K562 (cell line): Measurements from ENCODE around the gene GANAB. TPM values are rescaled to one million over a fixed set of nuclear protein-coding genes. Genes with fewer than 3 reads are reported as not detected.

ENCODE experiments used
- BCLAF1 ChIP-seq, 2 experiments: fragments of 450-650 bp in 1 of 2; IDR thresholded peaks; 2 replicates each; pipeline ENCODE4 v1.6.1; 2011 to 2017; ENCODE audit warnings: low read depth in 2 of 2, antibody characterized with exemption in 1 of 2, borderline replicate concordance in 1 of 2, low read length in 1 of 2, mild to moderate bottlenecking in 1 of 2, mixed read lengths in 1 of 2; ENCODE audit not compliant: control insufficient read depth in 1 of 2
- CBFA2T2 ChIP-seq: fragments of 450-650 bp; conservative IDR thresholded peaks from 2 replicates; pipeline ENCODE4 v1.6.1; 2017; ENCODE audit warnings: mild to moderate bottlenecking
- FOS ChIP-seq: IDR thresholded peaks from 3 replicates; pipeline ENCODE4 v1.6.1; 2011; ENCODE audit not compliant: insufficient read length; ENCODE audit errors: extremely low read depth
- GABPB2 ChIP-seq: fragments of 250-450 bp; sonication (Bioruptor Pico); conservative IDR thresholded peaks from 2 replicates; pipeline ENCODE4 v1.5.1; 2021; ENCODE audit warnings: mild to moderate bottlenecking
- KLF13 ChIP-seq: fragments of 450-650 bp; IDR thresholded peaks from 2 replicates; pipeline ENCODE4 v1.6.1; 2016; ENCODE audit warnings: missing genetic modification characterization, low read depth, mild to moderate bottlenecking, missing compliant biosample characterization, moderate library complexity, borderline replicate concordance
- MCM2 ChIP-seq: fragments of 450-650 bp; IDR thresholded peaks from 2 replicates; pipeline ENCODE4 v1.6.1; 2017; ENCODE audit warnings: low read depth, mild to moderate bottlenecking
- RBM39 ChIP-seq: fragments of 200-400 bp; formaldehyde crosslinking; optimal IDR thresholded peaks from 2 replicates; pipeline ENCODE3; 2018; ENCODE audit warnings: low read depth, low read length
- RHOXF2B ChIP-seq: fragments of 250-450 bp; sonication (Bioruptor Pico); conservative IDR thresholded peaks from 2 replicates; pipeline ENCODE4 v1.5.1; 2021
- TAF7 ChIP-seq: fragments of 450-650 bp; IDR thresholded peaks from 2 replicates; pipeline ENCODE4 v1.6.1; 2016; ENCODE audit warnings: missing genetic modification characterization, missing compliant biosample characterization
- THAP12 ChIP-seq: fragments of 250-450 bp; sonication (Bioruptor Pico); IDR thresholded peaks from 2 replicates; pipeline ENCODE4 v1.9.0; 2021; ENCODE audit warnings: mild to moderate bottlenecking, inconsistent platforms
- ZNF551 ChIP-seq: fragments of 250-450 bp; sonication (Bioruptor Pico); IDR thresholded peaks from 2 replicates; pipeline ENCODE4 v1.5.0; 2021; ENCODE audit warnings: mild to moderate bottlenecking, moderate library complexity
- polyA plus RNA-seq, 8 experiments: library from polyadenylated mRNA; depleted of rRNA in 4 of 8; stranded (reverse) in 5 of 8; unstranded in 3 of 8; fragments of >200 nt; fragmentation: Nextera tagmentation in 2 of 8; fragmentation: Illumina TruSeq in 1 of 8; extraction: Ambion mirVana in 2 of 8; extraction: Trizol in 1 of 8; gene quantifications; 2 replicates each; pipeline versions ENCODE4 v1.2.1 to v1.2.3, GENCODE V29; 2011 to 2014; ENCODE audit warnings: inconsistent platforms in 1 of 8, missing spikeins in 1 of 8
- total RNA-seq, 7 experiments: library from RNA; depleted of rRNA in 6 of 7; stranded (reverse); fragments of >200 nt in 6 of 7; fragmentation: Illumina TruSeq in 2 of 7; extraction: Trizol in 2 of 7; gene quantifications; 2 replicates each; pipeline versions ENCODE4 v1.2.1 to v1.2.3, GENCODE V29; 2011 to 2021; ENCODE audit warnings: low replicate concordance in 1 of 7
- TF ChIP-seq, protein P1 (sequence below): fragments of 450-650 bp; IDR thresholded peaks from 2 replicates; pipeline ENCODE4 v1.6.1; 2016; ENCODE audit warnings: antibody characterized with exemption
- TF ChIP-seq, protein P2 (sequence below): fragments of 250-450 bp; sonication (Bioruptor Pico); IDR thresholded peaks from 2 replicates; pipeline ENCODE4 v1.8.0; 2021; ENCODE audit warnings: borderline replicate concordance, mild to moderate bottlenecking, moderate library complexity; ENCODE audit not compliant: poor library complexity, severe bottlenecking
- TF ChIP-seq, protein P3 (sequence below): fragments of 450-650 bp; IDR thresholded peaks from 2 replicates; pipeline ENCODE4 v1.6.1; 2014; ENCODE audit warnings: low read depth, mild to moderate bottlenecking, moderate library complexity, borderline replicate concordance

The GANAB gene
- total and polyA plus RNA-seq, 9 of the 15 experiments (the other 6 are each of a cell fraction or from before 2014, with no cell fraction given) = 6.5 to 284 (median 161) TPM

- TF ChIP-seq, protein P1, sequence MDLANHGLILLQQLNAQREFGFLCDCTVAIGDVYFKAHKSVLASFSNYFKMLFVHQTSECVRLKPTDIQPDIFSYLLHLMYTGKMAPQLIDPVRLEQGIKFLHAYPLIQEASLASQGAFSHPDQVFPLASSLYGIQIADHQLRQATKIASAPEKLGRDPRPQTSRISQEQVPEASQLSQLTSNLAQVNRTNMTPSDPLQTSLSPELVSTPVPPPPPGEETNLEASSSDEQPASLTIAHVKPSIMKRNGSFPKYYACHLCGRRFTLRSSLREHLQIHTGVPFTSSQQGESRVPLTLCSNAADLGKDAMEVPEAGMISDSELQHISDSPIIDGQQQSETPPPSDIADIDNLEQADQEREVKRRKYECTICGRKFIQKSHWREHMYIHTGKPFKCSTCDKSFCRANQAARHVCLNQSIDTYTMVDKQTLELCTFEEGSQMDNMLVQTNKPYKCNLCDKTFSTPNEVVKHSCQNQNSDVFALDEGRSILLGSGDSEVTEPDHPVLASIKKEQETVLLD = 0 out of 2 replicates have a peak, but pooled peaks have one; percentile 64
- TF ChIP-seq RHOXF2B (no peak), BCLAF1 (IDR thresholded peaks at IDR 0.05; ENCODE audit: borderline replicate concordance in 1 of 2, control insufficient read depth in 1 of 2, low read depth in 2 of 2, low read length in 1 of 2) (0 out of 4 replicates have a peak, but pooled peaks of 1 of the 2 experiments have one; percentile 22), CBFA2T2 (peak; percentile 42), GABPB2 (no peak), KLF13 (peak; percentile 93), MCM2 (no peak), THAP12 (peak; percentile 74; the same call in 1 of the 2 replicates), TAF7 (tag) (no peak), ZNF551 (CRISPR knock-in tag) (no peak), FOS (no peak), RBM39 (no peak)
- TF ChIP-seq, protein P2, sequence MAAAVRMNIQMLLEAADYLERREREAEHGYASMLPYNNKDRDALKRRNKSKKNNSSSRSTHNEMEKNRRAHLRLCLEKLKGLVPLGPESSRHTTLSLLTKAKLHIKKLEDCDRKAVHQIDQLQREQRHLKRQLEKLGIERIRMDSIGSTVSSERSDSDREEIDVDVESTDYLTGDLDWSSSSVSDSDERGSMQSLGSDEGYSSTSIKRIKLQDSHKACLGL (CRISPR knock-in tag) = peak; percentile 89
- TF ChIP-seq, protein P3, sequence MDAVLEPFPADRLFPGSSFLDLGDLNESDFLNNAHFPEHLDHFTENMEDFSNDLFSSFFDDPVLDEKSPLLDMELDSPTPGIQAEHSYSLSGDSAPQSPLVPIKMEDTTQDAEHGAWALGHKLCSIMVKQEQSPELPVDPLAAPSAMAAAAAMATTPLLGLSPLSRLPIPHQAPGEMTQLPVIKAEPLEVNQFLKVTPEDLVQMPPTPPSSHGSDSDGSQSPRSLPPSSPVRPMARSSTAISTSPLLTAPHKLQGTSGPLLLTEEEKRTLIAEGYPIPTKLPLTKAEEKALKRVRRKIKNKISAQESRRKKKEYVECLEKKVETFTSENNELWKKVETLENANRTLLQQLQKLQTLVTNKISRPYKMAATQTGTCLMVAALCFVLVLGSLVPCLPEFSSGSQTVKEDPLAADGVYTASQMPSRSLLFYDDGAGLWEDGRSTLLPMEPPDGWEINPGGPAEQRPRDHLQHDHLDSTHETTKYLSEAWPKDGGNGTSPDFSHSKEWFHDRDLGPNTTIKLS = peak; percentile 79
Observed at GRCh38 chr11:62621567-62622470, 24.6 kb downstream of the GANAB start, which contains the start of gene B3GAT3 (continued).
